Neural cell (in vitro differentiated cells): ENCODE data around the gene RFC3. TPM values are rescaled to one million over a fixed set of nuclear protein-coding genes. Genes with fewer than 3 reads are reported as not detected.

ENCODE experiments used
- H2AFZ ChIP-seq: fragments of 200-600, 300-800 bp; sonication (generic), shearing (Covaris generic); 2 replicates; pipeline ENCODE4 v1.6.0; 2014; ENCODE audit warnings: low read depth, mild to moderate bottlenecking, antibody characterized with exemption, low read length, moderate library complexity
- H3F3A ChIP-seq: fragments of 200-600 bp; shearing (Covaris generic); 2 replicates; pipeline ENCODE4 v1.6.1; 2016; ENCODE audit warnings: mild to moderate bottlenecking, moderate library complexity, mixed read lengths, antibody characterized with exemption, low read length; ENCODE audit not compliant: insufficient read depth, poor library complexity, severe bottlenecking
- H3K27ac ChIP-seq: fragments of 200-600, 300-800 bp; sonication (generic), shearing (Covaris generic); 2 replicates; pipeline ENCODE4 v1.5.1; 2014; ENCODE audit warnings: mild to moderate bottlenecking, low read length, moderate library complexity
- H3K27me3 ChIP-seq: fragments of 300-800, 200-600 bp; sonication (generic), shearing (Covaris generic); 2 replicates; pipeline ENCODE4 v1.6.0; 2014; ENCODE audit warnings: mild to moderate bottlenecking, low read depth, low read length, moderate library complexity; ENCODE audit not compliant: insufficient read depth
- H3K36me3 ChIP-seq: fragments of 300-800, 200-600 bp; sonication (generic), shearing (Covaris generic); 2 replicates; pipeline ENCODE4 v1.5.1; 2014; ENCODE audit warnings: mild to moderate bottlenecking, antibody characterized with exemption, low read length, moderate library complexity; ENCODE audit not compliant: insufficient read depth
- H3K4me2 ChIP-seq: fragments of 300-800, 200-600 bp; sonication (generic), shearing (Covaris generic); 2 replicates; pipeline ENCODE4 v1.6.0; 2014; ENCODE audit warnings: mild to moderate bottlenecking, low read length
- H3K4me3 ChIP-seq: fragments of 300-800, 200-600 bp; sonication (generic), shearing (Covaris generic); 2 replicates; pipeline ENCODE4 v1.5.1; 2014; ENCODE audit warnings: mild to moderate bottlenecking, low read length, moderate library complexity
- H3K79me2 ChIP-seq: fragments of 200-600 bp; shearing (Covaris generic); replicated peaks from 2 replicates; pipeline ENCODE4 v1.6.0; 2014; ENCODE audit warnings: mild to moderate bottlenecking, low read length, moderate library complexity; ENCODE audit not compliant: insufficient read depth
- H3K9ac ChIP-seq: fragments of 300-800, 200-600 bp; sonication (generic), shearing (Covaris generic); 2 replicates; pipeline ENCODE4 v1.6.1; 2016; ENCODE audit warnings: mild to moderate bottlenecking, low read length, mixed read lengths
- H3K9me2 ChIP-seq: fragments of 200-600 bp; shearing (Covaris generic); 2 replicates; pipeline ENCODE4 v1.6.1; 2016; ENCODE audit warnings: mild to moderate bottlenecking, low read length, mixed read lengths; ENCODE audit not compliant: insufficient read depth
- H3K9me3 ChIP-seq: fragments of 200-600, 300-800 bp; sonication (generic), shearing (Covaris generic); 2 replicates; pipeline ENCODE4 v1.6.1; 2016; ENCODE audit warnings: mild to moderate bottlenecking, mixed run types, low read length, moderate library complexity, mixed read lengths
- H4K20me1 ChIP-seq: fragments of 200-600 bp; shearing (Covaris generic); 2 replicates; pipeline ENCODE4 v1.6.1; 2016; ENCODE audit warnings: mild to moderate bottlenecking, mixed run types; ENCODE audit not compliant: insufficient read depth
- CTCF ChIP-seq: fragments of 450-650 bp; IDR thresholded peaks from 2 replicates; pipeline ENCODE4 v1.5.1; 2014; ENCODE audit warnings: antibody characterized with exemption, mild to moderate bottlenecking, moderate library complexity; ENCODE audit not compliant: poor library complexity, severe bottlenecking
- EP300 ChIP-seq: fragments of 450-650 bp; conservative IDR thresholded peaks from 2 replicates; pipeline ENCODE4 v1.6.1; 2014; ENCODE audit warnings: antibody characterized with exemption, mild to moderate bottlenecking, moderate library complexity; ENCODE audit not compliant: poor library complexity, severe bottlenecking
- EZH2 ChIP-seq: fragments of 200-600, 300-800 bp; shearing (Covaris generic), sonication (generic); IDR thresholded peaks from 2 replicates; pipeline ENCODE4 v1.6.1; 2014; ENCODE audit warnings: antibody characterized with exemption, low read length, borderline replicate concordance, mild to moderate bottlenecking; ENCODE audit not compliant: insufficient read depth, poor library complexity, severe bottlenecking
- MXI1 ChIP-seq: fragments of 450-650 bp; conservative IDR thresholded peaks from 2 replicates; pipeline ENCODE4 v1.6.1; 2014; ENCODE audit warnings: antibody characterized with exemption, mild to moderate bottlenecking; ENCODE audit not compliant: poor library complexity, severe bottlenecking
- POLR2AphosphoS5 ChIP-seq: IDR thresholded peaks from 2 replicates; pipeline ENCODE4 v1.6.1; 2012
- RAD21 ChIP-seq: fragments of 450-650 bp; conservative IDR thresholded peaks from 2 replicates; pipeline ENCODE4 v1.6.1; 2014; ENCODE audit warnings: antibody characterized with exemption, mild to moderate bottlenecking, moderate library complexity
- SMC3 ChIP-seq: fragments of 450-650 bp; conservative IDR thresholded peaks from 2 replicates; pipeline ENCODE4 v1.6.1; 2014; ENCODE audit warnings: antibody characterized with exemption, mild to moderate bottlenecking, moderate library complexity; ENCODE audit not compliant: poor library complexity
- TAF1 ChIP-seq: IDR thresholded peaks from 2 replicates; pipeline ENCODE4 v1.6.1; 2012; ENCODE audit warnings: low read depth
- polyA plus RNA-seq: library from polyadenylated mRNA; depleted of rRNA; stranded (reverse); fragments of >200 nt; gene quantifications from 2 replicates; pipeline ENCODE4 v1.2.3, GENCODE V29; 2014
- TF ChIP-seq, protein P1 (sequence below): IDR thresholded peaks from 2 replicates; pipeline ENCODE4 v1.6.1; 2012; ENCODE audit warnings: borderline replicate concordance

RFC3 gene
- polyA plus RNA-seq, 1 donor from 2014 or later = 13.8 TPM

DNA sequence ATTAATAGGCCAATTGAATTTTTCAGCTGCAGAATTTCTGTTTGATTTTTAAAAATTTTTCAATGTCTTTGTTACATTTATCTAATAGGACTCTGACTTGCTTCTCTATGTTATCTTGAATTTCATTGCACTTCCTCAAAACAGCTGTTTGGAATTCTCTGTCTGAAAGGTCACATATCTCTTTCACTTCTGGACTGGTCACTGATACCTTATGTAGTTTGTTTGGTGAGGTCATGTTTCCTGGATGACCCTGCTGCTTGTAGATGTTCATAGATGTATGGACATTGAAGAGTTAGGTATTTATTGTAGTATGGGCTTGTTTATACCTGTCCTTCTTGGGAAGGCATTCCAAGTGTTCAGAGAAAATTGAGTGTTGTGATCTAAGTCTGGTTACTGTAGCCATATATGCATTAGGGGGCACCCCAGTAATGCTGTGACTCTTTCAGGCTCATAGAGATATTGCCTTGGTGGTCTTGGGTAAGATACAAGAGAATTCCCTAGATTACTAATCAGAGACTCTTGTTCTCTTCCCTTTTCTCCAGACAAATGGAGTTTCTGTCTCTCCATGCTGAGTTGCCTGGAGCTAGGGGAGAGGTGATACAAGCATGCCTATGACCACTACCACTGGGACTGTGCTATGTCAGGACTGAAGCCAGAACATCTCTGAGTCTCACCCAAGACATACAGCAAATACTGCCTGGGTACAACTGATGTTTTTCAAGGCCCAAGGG is 27.8 kb downstream of the RFC3 start:
- no peak overlapping the region for H3K4me2 ChIP-seq
- H3K79me2 ChIP-seq = no peaks in the 10 kb centered on the region
- no peaks in the 10 kb centered on the region for H3K9me2 ChIP-seq
- no peaks in the 10 kb centered on the region for H3F3A ChIP-seq
- H4K20me1 ChIP-seq = no peaks in the 10 kb centered on the region
- H3K36me3 ChIP-seq = no peaks in the 10 kb centered on the region
- H3K9me3 ChIP-seq = no peaks in the 10 kb centered on the region
- H3K4me3 ChIP-seq = no peak overlapping the region
- no peak overlapping the region for H3K9ac ChIP-seq
- no peak overlapping the region for H2AFZ ChIP-seq
- H3K27ac ChIP-seq = no peak overlapping the region
- H3K27me3 ChIP-seq = no peaks in the 10 kb centered on the region
- TF ChIP-seq, protein P1, sequence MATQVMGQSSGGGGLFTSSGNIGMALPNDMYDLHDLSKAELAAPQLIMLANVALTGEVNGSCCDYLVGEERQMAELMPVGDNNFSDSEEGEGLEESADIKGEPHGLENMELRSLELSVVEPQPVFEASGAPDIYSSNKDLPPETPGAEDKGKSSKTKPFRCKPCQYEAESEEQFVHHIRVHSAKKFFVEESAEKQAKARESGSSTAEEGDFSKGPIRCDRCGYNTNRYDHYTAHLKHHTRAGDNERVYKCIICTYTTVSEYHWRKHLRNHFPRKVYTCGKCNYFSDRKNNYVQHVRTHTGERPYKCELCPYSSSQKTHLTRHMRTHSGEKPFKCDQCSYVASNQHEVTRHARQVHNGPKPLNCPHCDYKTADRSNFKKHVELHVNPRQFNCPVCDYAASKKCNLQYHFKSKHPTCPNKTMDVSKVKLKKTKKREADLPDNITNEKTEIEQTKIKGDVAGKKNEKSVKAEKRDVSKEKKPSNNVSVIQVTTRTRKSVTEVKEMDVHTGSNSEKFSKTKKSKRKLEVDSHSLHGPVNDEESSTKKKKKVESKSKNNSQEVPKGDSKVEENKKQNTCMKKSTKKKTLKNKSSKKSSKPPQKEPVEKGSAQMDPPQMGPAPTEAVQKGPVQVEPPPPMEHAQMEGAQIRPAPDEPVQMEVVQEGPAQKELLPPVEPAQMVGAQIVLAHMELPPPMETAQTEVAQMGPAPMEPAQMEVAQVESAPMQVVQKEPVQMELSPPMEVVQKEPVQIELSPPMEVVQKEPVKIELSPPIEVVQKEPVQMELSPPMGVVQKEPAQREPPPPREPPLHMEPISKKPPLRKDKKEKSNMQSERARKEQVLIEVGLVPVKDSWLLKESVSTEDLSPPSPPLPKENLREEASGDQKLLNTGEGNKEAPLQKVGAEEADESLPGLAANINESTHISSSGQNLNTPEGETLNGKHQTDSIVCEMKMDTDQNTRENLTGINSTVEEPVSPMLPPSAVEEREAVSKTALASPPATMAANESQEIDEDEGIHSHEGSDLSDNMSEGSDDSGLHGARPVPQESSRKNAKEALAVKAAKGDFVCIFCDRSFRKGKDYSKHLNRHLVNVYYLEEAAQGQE = no peak
- TF ChIP-seq POLR2AphosphoS5 = no peak
- no peak for TF ChIP-seq SMC3
- TF ChIP-seq MXI1 = no peak
- TF ChIP-seq CTCF = no peak
- no peak for TF ChIP-seq EZH2
- TF ChIP-seq RAD21 = no peak
- no peak for TF ChIP-seq EP300
- TF ChIP-seq TAF1 = no peak

- TF ChIP-seq MXI1 (no peak), EZH2 (no peak), EP300 (no peak), POLR2AphosphoS5 (no peak), RAD21 (no peak)
- TF ChIP-seq, protein P1 = no peak
- Histone ChIP-seq H3K4me3 (no peak overlapping the region), H4K20me1 (no peaks in the 10 kb centered on the region), H2AFZ (no peak overlapping the region), H3K79me2 (no peaks in the 10 kb centered on the region), H3K9me2 (no peaks in the 10 kb centered on the region), H3K9me3 (no peaks in the 10 kb centered on the region), H3K4me2 (no peak overlapping the region), H3K9ac (no peak overlapping the region), H3K27ac (no peak overlapping the region), H3K27me3 (no peaks in the 10 kb centered on the region), H3K36me3 (no peaks in the 10 kb centered on the region), H3F3A (no peaks in the 10 kb centered on the region)
Measured at GRCh38 chr13:33846303-33847062, 28.5 kb downstream of the RFC3 start.
